Fibroblast of villous mesenchyme (primary cell): ENCODE results near the gene IGSF9B. TPM values are rescaled to one million over a fixed set of nuclear protein-coding genes. Genes with fewer than 3 reads are reported as not detected.

ENCODE experiments used
- DNase-seq: peaks from one replicate; pipeline ENCODE4 v3.0.0-alpha.2; 2010; ENCODE audit warnings: low read depth
- H3K4me3 ChIP-seq: 2 replicates; pipeline ENCODE4 v1.5.1; 2011; ENCODE audit warnings: low read depth, mild to moderate bottlenecking, low read length
- total RNA-seq: library from RNA; depleted of rRNA; stranded (reverse); fragments of >200 nt; gene quantifications from 2 replicates; pipeline ENCODE4 v1.2.3, GENCODE V29; 2012
- TF ChIP-seq, protein P1 (sequence below): IDR thresholded peaks from 2 replicates; pipeline ENCODE4 v1.5.1; 2012; ENCODE audit warnings: low read depth, mild to moderate bottlenecking, low read length; ENCODE audit not compliant: insufficient read depth

IGSF9B gene
- total RNA-seq, 1 donor, result under 0.01 TPM

DNA sequence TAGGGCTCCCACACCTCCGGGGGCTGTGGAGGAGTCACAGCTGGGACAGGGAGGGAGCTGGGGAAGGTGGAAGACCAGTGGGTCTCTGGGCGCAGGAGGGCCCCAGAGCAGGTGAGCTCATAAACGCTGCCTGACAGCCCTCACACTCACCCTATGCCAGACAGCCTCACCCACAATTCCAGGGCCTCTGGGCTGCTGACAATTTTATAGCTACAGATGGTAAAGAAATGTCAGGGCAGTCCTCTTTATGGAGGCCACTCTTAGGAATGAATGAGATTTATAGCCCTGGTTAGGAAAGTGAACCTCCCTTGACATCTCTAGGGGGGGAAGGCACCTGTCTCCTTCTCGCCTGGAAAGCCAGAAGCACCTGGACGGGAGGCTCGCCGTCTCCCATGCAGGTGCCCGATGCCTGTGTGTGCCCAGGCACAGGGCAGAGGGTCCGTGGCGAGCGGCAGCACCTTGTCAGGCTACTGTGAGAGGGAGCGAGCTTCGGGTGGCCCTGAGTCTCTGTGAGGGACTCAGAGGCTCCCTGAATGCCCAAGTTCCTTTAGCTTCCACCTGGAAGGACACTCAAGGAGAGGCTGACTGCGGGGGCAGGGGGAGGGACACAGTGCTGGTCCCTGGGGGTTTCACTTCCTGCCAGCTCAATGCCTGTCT lies 39.9 kb downstream of the IGSF9B start:
- DNase-seq, result no peak
- TF ChIP-seq, protein P1, sequence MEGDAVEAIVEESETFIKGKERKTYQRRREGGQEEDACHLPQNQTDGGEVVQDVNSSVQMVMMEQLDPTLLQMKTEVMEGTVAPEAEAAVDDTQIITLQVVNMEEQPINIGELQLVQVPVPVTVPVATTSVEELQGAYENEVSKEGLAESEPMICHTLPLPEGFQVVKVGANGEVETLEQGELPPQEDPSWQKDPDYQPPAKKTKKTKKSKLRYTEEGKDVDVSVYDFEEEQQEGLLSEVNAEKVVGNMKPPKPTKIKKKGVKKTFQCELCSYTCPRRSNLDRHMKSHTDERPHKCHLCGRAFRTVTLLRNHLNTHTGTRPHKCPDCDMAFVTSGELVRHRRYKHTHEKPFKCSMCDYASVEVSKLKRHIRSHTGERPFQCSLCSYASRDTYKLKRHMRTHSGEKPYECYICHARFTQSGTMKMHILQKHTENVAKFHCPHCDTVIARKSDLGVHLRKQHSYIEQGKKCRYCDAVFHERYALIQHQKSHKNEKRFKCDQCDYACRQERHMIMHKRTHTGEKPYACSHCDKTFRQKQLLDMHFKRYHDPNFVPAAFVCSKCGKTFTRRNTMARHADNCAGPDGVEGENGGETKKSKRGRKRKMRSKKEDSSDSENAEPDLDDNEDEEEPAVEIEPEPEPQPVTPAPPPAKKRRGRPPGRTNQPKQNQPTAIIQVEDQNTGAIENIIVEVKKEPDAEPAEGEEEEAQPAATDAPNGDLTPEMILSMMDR, result no peak
- H3K4me3 ChIP-seq, result no peak overlapping the region

DNA sequence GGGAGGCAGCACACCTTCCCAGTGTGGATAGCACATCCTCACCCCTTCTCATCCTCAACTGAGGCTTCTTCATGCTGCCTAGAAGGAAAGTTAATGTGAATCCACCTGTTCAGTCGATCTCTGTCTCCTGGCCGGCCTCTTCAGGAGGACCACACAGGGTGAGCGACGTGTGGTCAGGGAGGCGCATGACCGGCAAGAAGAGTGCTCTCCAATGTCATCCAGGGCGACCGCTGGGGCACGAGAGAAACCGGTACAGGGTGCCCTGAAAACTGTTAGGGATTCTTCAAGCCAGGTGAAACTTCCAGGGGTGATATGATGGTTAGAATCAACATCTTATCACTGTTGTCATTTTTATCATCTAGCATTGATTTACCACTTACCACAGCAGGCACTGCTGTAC lies 43.0 kb downstream of the IGSF9B start:
- TF ChIP-seq, protein P1, result no peak
- H3K4me3 ChIP-seq, result no peak overlapping the region
- no peak for DNase-seq

DNA sequence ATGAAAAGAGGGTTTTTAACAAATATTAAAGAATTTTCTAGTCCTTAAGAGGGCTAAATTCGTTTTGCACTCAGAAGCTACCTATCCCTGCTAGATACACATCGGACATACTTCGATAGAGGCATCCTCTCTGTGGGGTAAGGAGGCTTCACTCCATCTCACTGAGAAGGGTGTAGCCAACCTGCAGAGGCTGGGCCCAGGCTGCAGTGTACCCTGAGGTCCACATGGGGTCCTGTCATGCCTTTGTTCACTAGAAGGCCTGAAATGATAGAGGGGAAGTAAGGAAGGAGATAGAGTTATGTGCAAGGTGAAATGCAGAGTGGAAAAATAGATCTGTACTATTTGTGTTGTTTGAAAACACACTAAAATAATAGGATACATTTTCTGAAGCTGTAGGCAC lies 45.6 kb downstream of the IGSF9B start:
- TF ChIP-seq, protein P1, result no peak

DNA sequence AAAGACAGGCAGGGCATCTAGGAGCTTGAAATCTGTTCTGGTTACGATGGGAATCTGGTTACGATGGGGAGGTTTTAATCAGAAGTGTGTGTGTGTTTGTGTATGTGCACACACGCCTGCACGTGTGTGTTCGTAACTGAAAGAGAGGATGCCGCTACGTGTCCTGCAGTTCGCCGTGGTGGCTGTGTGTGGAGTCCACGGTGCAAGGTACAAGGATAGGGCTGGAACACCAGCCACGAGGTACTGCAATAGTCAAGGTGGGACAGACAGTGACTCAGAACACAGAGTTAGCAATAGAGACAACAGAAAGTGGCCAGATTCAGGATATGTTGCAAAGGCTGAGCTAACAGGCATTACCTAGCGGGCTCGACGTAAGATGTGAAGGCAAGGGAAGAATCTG lies 46.7 kb downstream of the IGSF9B start:
- H3K4me3 ChIP-seq, result no peak overlapping the region
- TF ChIP-seq, protein P1, result no peak
- DNase-seq, result no peak

More for the DNA sequence above, 45.6 kb downstream of the IGSF9B start:
- DNase-seq, result no peak
- H3K4me3 ChIP-seq, result no peak overlapping the region

GRCh38 chr11:133908827-133909226 lies 47.9 kb downstream of the IGSF9B start:
- TF ChIP-seq, protein P1, result no peak
- no peak for DNase-seq
- H3K4me3 ChIP-seq, result no peak overlapping the region

- H3K4me3 ChIP-seq, result no peak overlapping the region
- TF ChIP-seq, protein P1, result no peak
- DNase-seq, result no peak
These were observed 48.9 kb downstream of the IGSF9B start for GRCh38 chr11:133907841-133908241.

- DNase-seq, result no peak
- H3K4me3 ChIP-seq, result no peak overlapping the region
- TF ChIP-seq, protein P1, result no peak
These were observed 49.6 kb downstream of the IGSF9B start for GRCh38 chr11:133907216-133907615.
